ENCODE measurements around the gene CHMP2A.

- TF ChIP-seq EZH2 (IDR thresholded peaks at IDR 0.05; ENCODE audit: insufficient read depth, poor library complexity, severe bottlenecking) (no peak), EZH2phosphoT487 (IDR thresholded peaks at IDR 0.05; ENCODE audit: insufficient read depth, low read depth) (no peak)
Observed at GRCh38 chr19:58560007-58560887, 5.3 kb upstream of the CHMP2A start.

Measured in GM23248 (cell line).